HEK293 (cell line): ENCODE measurements around the gene NFIB.

Source experiments
- CTCF ChIP-seq: fragments of 450-650 bp; formaldehyde crosslinking; IDR thresholded peaks from 2 replicates; pipeline ENCODE4 v1.5.1; 2016; ENCODE audit warnings: missing biosample characterization, missing genetic modification characterization
- SETDB1 ChIP-seq: IDR thresholded peaks from one replicate; pipeline ENCODE4 v1.6.1; 2017; ENCODE audit warnings: mild to moderate bottlenecking, low read length, moderate library complexity, mixed read lengths; ENCODE audit not compliant: insufficient read length
- SP7 ChIP-seq: fragments of 450-650 bp; formaldehyde crosslinking; IDR thresholded peaks from 2 replicates; pipeline ENCODE4 v1.5.1; 2016; ENCODE audit warnings: missing biosample characterization, missing genetic modification characterization
- TCF7L2 ChIP-seq: IDR thresholded peaks from 2 replicates; pipeline ENCODE4 v1.6.1; 2011; ENCODE audit warnings: low read depth, mild to moderate bottlenecking, inconsistent platforms, low read length, moderate library complexity, borderline replicate concordance
- ZNF449 ChIP-seq: fragments of 450-650 bp; formaldehyde crosslinking; IDR thresholded peaks from 2 replicates; pipeline ENCODE4 v1.5.1; 2017; ENCODE audit warnings: missing biosample characterization, mild to moderate bottlenecking, missing genetic modification characterization, moderate library complexity
- ZNF48 ChIP-seq: fragments of 450-650 bp; formaldehyde crosslinking; IDR thresholded peaks from 2 replicates; pipeline ENCODE4 v1.5.1; 2016; ENCODE audit warnings: missing biosample characterization, missing genetic modification characterization
- ZNF692 ChIP-seq: fragments of 450-650 bp; formaldehyde crosslinking; IDR thresholded peaks from 2 replicates; pipeline ENCODE4 v1.5.1; 2016; ENCODE audit warnings: missing biosample characterization, missing genetic modification characterization
- ZNF792 ChIP-seq: fragments of 450-650 bp; formaldehyde crosslinking; IDR thresholded peaks from 2 replicates; pipeline ENCODE4 v1.5.1; 2016; ENCODE audit warnings: missing biosample characterization, missing genetic modification characterization
- TF ChIP-seq, protein P1 (sequence below): fragments of 450-650 bp; formaldehyde crosslinking; IDR thresholded peaks from 2 replicates; pipeline ENCODE4 v1.5.1; 2016; ENCODE audit warnings: missing biosample characterization, missing genetic modification characterization
- TF ChIP-seq, protein P2 (sequence below): sonication (generic); formaldehyde crosslinking; IDR thresholded peaks from 2 replicates; pipeline ENCODE4 v1.8.1; 2022; ENCODE audit warnings: mild to moderate bottlenecking, moderate library complexity, missing genetic modification reagents
- TF ChIP-seq, protein P3 (sequence below): fragments of 450-650 bp; formaldehyde crosslinking; IDR thresholded peaks from 2 replicates; pipeline ENCODE4 v1.5.1; 2016; ENCODE audit warnings: missing biosample characterization, missing genetic modification characterization

- TF ChIP-seq CTCF (tag by site-specific recombination) (no peak), ZNF692 (tag by site-specific recombination) (no peak), TCF7L2 (no peak), ZNF792 (tag by site-specific recombination) (no peak), SETDB1 (no peak), SP7 (tag by site-specific recombination) (no peak), ZNF449 (tag by site-specific recombination) (no peak), ZNF48 (tag by site-specific recombination) (no peak)
- TF ChIP-seq, protein P1, sequence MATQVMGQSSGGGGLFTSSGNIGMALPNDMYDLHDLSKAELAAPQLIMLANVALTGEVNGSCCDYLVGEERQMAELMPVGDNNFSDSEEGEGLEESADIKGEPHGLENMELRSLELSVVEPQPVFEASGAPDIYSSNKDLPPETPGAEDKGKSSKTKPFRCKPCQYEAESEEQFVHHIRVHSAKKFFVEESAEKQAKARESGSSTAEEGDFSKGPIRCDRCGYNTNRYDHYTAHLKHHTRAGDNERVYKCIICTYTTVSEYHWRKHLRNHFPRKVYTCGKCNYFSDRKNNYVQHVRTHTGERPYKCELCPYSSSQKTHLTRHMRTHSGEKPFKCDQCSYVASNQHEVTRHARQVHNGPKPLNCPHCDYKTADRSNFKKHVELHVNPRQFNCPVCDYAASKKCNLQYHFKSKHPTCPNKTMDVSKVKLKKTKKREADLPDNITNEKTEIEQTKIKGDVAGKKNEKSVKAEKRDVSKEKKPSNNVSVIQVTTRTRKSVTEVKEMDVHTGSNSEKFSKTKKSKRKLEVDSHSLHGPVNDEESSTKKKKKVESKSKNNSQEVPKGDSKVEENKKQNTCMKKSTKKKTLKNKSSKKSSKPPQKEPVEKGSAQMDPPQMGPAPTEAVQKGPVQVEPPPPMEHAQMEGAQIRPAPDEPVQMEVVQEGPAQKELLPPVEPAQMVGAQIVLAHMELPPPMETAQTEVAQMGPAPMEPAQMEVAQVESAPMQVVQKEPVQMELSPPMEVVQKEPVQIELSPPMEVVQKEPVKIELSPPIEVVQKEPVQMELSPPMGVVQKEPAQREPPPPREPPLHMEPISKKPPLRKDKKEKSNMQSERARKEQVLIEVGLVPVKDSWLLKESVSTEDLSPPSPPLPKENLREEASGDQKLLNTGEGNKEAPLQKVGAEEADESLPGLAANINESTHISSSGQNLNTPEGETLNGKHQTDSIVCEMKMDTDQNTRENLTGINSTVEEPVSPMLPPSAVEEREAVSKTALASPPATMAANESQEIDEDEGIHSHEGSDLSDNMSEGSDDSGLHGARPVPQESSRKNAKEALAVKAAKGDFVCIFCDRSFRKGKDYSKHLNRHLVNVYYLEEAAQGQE (tag by site-specific recombination), result no peak
- TF ChIP-seq, protein P2, sequence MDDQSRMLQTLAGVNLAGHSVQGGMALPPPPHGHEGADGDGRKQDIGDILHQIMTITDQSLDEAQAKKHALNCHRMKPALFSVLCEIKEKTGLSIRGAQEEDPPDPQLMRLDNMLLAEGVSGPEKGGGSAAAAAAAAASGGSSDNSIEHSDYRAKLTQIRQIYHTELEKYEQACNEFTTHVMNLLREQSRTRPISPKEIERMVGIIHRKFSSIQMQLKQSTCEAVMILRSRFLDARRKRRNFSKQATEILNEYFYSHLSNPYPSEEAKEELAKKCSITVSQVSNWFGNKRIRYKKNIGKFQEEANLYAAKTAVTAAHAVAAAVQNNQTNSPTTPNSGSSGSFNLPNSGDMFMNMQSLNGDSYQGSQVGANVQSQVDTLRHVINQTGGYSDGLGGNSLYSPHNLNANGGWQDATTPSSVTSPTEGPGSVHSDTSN, result no peak
- TF ChIP-seq, protein P3, sequence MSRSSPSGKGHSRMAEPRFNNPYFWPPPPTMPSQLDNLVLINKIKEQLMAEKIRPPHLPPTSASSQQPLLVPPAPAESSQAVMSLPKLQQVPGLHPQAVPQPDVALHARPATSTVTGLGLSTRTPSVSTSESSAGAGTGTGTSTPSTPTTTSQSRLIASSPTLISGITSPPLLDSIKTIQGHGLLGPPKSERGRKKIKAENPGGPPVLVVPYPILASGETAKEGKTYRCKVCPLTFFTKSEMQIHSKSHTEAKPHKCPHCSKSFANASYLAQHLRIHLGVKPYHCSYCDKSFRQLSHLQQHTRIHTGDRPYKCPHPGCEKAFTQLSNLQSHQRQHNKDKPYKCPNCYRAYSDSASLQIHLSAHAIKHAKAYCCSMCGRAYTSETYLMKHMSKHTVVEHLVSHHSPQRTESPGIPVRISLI (tag by site-specific recombination), result no peak
Measured at GRCh38 chr9:14037331-14037730, 276.6 kb downstream of the NFIB start.
